ENCODE data around the gene DDX42. TPM values are rescaled to one million over a fixed set of nuclear protein-coding genes. Genes with fewer than 3 reads are reported as not detected.

The DDX42 gene
- total and polyA plus RNA-seq, 2 of the 13 experiments (the other 11 are each of a cell fraction or from before 2014, with no cell fraction given): 87.2 to 92.9 TPM

- TF ChIP-seq DBP (CRISPR knock-in tag; IDR thresholded peaks at IDR 0.05; ENCODE audit: not compliant biosample characterization) (peak; percentile 23), MAX (IDR thresholded peaks at IDR 0.05) (peak; percentile 20; the same call in 1 of the 2 replicates), ZNF556 (CRISPR knock-in tag; IDR thresholded peaks at IDR 0.05; ENCODE audit: borderline replicate concordance) (no peak), MYNN (CRISPR knock-in tag; IDR thresholded peaks at IDR 0.05; ENCODE audit: low read depth) (no peak), JUN (CRISPR knock-in tag; IDR thresholded peaks at IDR 0.05) (0 out of 2 replicates have a peak, but pooled peaks have one; percentile 9), SRSF9 (IDR thresholded peaks at IDR 0.05; ENCODE audit: borderline replicate concordance, insufficient read depth, low read depth, low read length, poor library complexity, severe bottlenecking) (no peak), BRCA1 (CRISPR knock-in tag; IDR thresholded peaks at IDR 0.05) (peak; percentile 73; the same call in 1 of the 2 replicates), ZNF142 (CRISPR knock-in tag; IDR thresholded peaks at IDR 0.05) (0 out of 2 replicates have a peak, but pooled peaks have one; percentile 56), TBP (CRISPR knock-in tag; IDR thresholded peaks at IDR 0.05) (0 out of 2 replicates have a peak, but pooled peaks have one; percentile 34), TGIF2 (CRISPR knock-in tag; IDR thresholded peaks at IDR 0.05) (peak; percentile 37), ZBTB10 (CRISPR knock-in tag; IDR thresholded peaks at IDR 0.05; ENCODE audit: borderline replicate concordance) (no peak), ZNF781 (CRISPR knock-in tag; IDR thresholded peaks at IDR 0.05; ENCODE audit: borderline replicate concordance, not compliant biosample characterization) (peak; percentile 22), ZNF10 (CRISPR knock-in tag; IDR thresholded peaks at IDR 0.05; ENCODE audit: borderline replicate concordance, low read depth) (0 out of 2 replicates have a peak, but pooled peaks have one; percentile 59), MAZ (IDR thresholded peaks at IDR 0.05; ENCODE audit: borderline replicate concordance, low read depth, low read length) (no peak), MAZ (CRISPR knock-in tag; IDR thresholded peaks at IDR 0.05; ENCODE audit: low read depth) (peak; percentile 78; the same call in 1 of the 2 replicates), GFI1 (CRISPR knock-in tag; IDR thresholded peaks at IDR 0.05; ENCODE audit: borderline replicate concordance) (peak; percentile 68; the same call in 1 of the 2 replicates)
- TF ChIP-seq, protein P1, sequence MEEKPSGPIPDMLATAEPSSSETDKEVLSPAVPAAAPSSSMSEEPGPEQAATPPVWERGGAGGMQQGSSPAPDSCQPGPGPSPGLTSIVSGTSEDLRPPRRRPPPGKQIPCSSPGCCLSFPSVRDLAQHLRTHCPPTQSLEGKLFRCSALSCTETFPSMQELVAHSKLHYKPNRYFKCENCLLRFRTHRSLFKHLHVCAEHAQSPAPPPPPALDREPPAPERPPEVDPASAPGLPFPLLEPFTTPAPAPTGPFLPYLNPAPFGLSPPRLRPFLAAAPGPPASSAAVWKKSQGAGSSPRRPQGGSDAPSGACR (CRISPR knock-in tag; IDR thresholded peaks at IDR 0.05): peak; percentile 19; the same call in 1 of the 2 replicates
These were observed 67.6 kb downstream of the DDX42 start (continued) for GRCh38 chr17:63841350-63842172.
